ENCODE results near the gene PKIG. TPM values are rescaled to one million over a fixed set of nuclear protein-coding genes. Genes with fewer than 3 reads are reported as not detected.

The PKIG gene
- total RNA-seq, 4 donors from 2014 or later: 78.2 to 108 (median 91.5) TPM

DNA sequence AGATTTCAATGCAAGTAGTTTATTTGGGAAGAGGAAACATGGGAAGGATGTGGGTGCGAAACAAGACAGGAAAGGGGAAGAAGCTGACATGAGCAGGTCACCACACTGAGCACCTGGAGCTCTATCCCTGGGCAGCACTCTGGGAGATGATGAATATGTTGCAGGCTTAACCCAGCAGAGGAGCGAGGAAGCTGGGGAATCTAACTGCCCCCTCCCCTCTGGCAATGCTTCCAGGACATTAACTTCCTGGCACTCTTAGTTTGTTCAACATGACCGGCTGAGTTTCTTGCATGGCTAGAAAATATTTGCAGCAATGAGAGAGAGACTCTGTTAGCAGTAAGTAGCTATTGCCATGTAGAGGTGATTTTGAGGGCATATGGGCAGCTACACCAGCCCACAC lies 74.1 kb downstream of the PKIG start:
- WGBS, 2 donors: 45 to 49% methylated on average over 3 of the region's 3 CpGs
- H3K9me3 ChIP-seq: peaks cover 0 to 8% (median 0%) of the 10 kb centered on the region in 4 donors
- TF ChIP-seq, protein P1, sequence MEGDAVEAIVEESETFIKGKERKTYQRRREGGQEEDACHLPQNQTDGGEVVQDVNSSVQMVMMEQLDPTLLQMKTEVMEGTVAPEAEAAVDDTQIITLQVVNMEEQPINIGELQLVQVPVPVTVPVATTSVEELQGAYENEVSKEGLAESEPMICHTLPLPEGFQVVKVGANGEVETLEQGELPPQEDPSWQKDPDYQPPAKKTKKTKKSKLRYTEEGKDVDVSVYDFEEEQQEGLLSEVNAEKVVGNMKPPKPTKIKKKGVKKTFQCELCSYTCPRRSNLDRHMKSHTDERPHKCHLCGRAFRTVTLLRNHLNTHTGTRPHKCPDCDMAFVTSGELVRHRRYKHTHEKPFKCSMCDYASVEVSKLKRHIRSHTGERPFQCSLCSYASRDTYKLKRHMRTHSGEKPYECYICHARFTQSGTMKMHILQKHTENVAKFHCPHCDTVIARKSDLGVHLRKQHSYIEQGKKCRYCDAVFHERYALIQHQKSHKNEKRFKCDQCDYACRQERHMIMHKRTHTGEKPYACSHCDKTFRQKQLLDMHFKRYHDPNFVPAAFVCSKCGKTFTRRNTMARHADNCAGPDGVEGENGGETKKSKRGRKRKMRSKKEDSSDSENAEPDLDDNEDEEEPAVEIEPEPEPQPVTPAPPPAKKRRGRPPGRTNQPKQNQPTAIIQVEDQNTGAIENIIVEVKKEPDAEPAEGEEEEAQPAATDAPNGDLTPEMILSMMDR (IDR thresholded peaks at IDR 0.05): no peak
- TF ChIP-seq EP300 (IDR thresholded peaks at IDR 0.05): no peak
- TF ChIP-seq POLR2A (IDR thresholded peaks at IDR 0.05): no peak
- no peak overlapping the region for H3K4me3 ChIP-seq
- H3K36me3 ChIP-seq: no peaks in the 10 kb centered on the region
- H3K27me3 ChIP-seq: no peaks in the 10 kb centered on the region
- no peak for DNase-seq (ENCODE audit: low spot score in 2 of 2)
- H3K27ac ChIP-seq: no peak overlapping the region
- peaks cover 0 to 9% (median 0%) of the 10 kb centered on the region in 4 donors for H3K4me1 ChIP-seq

DNA sequence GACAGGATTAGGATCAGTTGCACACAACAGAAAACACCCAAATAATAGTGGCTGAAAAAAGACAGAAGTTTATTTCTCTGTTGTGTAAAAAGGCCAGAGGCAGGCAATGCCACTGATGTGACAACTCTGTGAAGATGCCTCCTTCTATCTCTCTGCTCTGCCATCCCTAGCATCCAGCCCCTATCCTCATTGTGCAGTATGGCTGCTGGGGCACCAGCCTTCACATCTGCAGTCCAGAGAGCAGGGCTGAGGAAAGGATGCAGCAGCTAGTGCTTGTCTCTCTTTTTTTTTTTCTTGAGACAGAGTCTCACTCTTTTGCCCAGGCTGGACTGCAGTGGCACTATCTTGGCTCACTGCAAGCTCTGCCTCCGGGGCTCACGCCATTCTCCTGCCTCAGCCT lies 75.5 kb downstream of the PKIG start:
- WGBS, 2 donors: 89 to 90% methylated on average over 2 of the region's 2 CpGs
- no peaks in the 10 kb centered on the region for H3K36me3 ChIP-seq
- H3K27me3 ChIP-seq: no peaks in the 10 kb centered on the region
- TF ChIP-seq EP300 (IDR thresholded peaks at IDR 0.05): no peak
- TF ChIP-seq, protein P1 (IDR thresholded peaks at IDR 0.05): no peak
- no peak overlapping the region for H3K4me3 ChIP-seq
- no peak overlapping the region for H3K27ac ChIP-seq
- peaks cover 0 to 8% (median 0%) of the 10 kb centered on the region in 4 donors for H3K9me3 ChIP-seq
- peaks cover 0 to 4% (median 0%) of the 10 kb centered on the region in 4 donors for H3K4me1 ChIP-seq
- DNase-seq (ENCODE audit: low spot score in 2 of 2): no peak

DNA sequence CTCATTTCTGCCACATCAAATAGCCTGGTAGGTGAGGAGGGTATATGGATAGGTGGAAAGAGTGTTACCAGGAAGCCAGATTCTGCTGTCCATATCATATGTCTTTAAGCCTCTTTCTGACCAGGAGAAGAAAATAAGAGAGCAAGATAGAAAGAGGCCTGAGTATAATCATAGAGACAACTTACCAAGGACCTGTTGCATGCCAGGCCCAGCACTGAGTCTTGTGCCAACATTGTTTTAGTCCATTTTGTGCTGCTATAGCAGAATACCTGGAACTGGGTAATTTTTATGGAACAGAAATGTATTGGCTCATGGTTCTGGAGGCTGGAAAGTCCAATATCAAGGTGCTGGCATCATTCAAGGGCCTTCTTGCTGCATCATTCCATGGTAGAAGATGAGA lies 76.4 kb downstream of the PKIG start:
- Histone ChIP-seq H3K4me3 (no peak overlapping the region), H3K27me3 (peaks cover 0 to 6% of the 10 kb centered on the region in 2 donors), H3K9me3 (peaks cover 0 to 8% (median 0%) of the 10 kb centered on the region in 4 donors), H3K4me1 (no peaks in the 10 kb centered on the region), H3K27ac (no peak overlapping the region), H3K36me3 (no peaks in the 10 kb centered on the region)
- TF ChIP-seq EP300 (IDR thresholded peaks at IDR 0.05): no peak
- TF ChIP-seq POLR2A (IDR thresholded peaks at IDR 0.05): no peak
- TF ChIP-seq, protein P1 (IDR thresholded peaks at IDR 0.05): no peak
- no peak for DNase-seq (ENCODE audit: low spot score in 2 of 2)

DNA sequence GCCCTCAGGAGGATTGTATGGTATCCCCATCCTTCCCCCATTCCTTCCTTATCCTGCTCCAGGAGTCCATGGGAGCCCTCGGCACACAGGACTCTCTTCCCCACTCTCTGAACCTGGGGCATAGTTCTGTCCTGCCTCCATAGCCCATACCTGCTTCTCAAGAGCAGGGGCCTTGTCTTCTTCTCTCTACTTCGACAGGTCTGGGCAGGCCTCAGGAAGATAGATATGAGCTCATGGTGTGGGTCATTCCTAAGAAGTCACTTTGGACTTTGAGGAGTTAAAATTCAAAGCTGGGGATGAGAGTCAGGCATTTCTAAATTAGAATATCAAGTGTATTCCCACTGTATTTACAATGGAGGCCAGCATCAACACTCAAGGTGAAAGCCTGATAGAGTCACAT lies 77.6 kb downstream of the PKIG start:
- TF ChIP-seq POLR2A (IDR thresholded peaks at IDR 0.05): no peak
- TF ChIP-seq, protein P1 (IDR thresholded peaks at IDR 0.05): no peak
- no peak for TF ChIP-seq EP300 (IDR thresholded peaks at IDR 0.05)
- H3K4me1 ChIP-seq: no peaks in the 10 kb centered on the region
- H3K27ac ChIP-seq: no peak overlapping the region
- 84 to 87% methylated on average over 2 of the region's 2 CpGs for WGBS, 2 donors
- no peak for DNase-seq (ENCODE audit: low spot score in 2 of 2)
- H3K27me3 ChIP-seq: peaks cover 0 to 6% of the 10 kb centered on the region in 2 donors
- peaks cover 0 to 8% (median 0%) of the 10 kb centered on the region in 4 donors for H3K9me3 ChIP-seq
- H3K4me3 ChIP-seq: no peak overlapping the region
- H3K36me3 ChIP-seq: no peaks in the 10 kb centered on the region

DNA sequence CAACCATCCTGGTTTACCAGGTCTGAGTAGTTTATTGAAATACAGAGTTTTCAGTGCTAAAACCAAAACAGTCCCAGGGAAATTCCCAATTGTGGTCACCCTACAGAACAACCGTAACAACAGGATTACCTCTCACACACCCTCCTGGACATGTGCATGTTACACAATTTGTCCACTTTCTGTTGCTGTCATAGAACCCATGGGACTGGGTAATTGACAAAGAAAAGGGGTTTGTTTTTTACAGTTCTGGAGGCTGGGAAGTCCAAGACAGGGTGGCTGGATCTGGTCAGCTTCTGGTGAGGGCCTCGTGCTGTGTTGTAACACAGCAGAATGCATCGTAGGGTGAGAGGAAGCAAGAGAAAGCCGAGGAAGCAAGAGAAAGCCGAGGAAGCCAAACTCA lies 78.2 kb downstream of the PKIG start:
- DNase-seq (ENCODE audit: low spot score in 2 of 2): no peak
- TF ChIP-seq EP300 (IDR thresholded peaks at IDR 0.05) (no peak), POLR2A (IDR thresholded peaks at IDR 0.05) (no peak)
- TF ChIP-seq, protein P1 (IDR thresholded peaks at IDR 0.05): no peak
- WGBS, 2 donors: 55 to 66% methylated on average over 5 of the region's 5 CpGs
- H3K27ac ChIP-seq: no peak overlapping the region
- H3K36me3 ChIP-seq: no peaks in the 10 kb centered on the region
- H3K4me3 ChIP-seq: no peak overlapping the region
- H3K4me1 ChIP-seq: no peaks in the 10 kb centered on the region
- peaks cover 0 to 6% of the 10 kb centered on the region in 2 donors for H3K27me3 ChIP-seq
- H3K9me3 ChIP-seq: peaks cover 0 to 8% (median 0%) of the 10 kb centered on the region in 4 donors
